LoVo (cell line): ENCODE data around the gene RAB11FIP3.

Source experiments
- DNase-seq: peaks from one replicate; pipeline ENCODE4 v3.0.0-alpha.2; 2016; ENCODE audit warnings: low spot score

The RAB11FIP3 gene

DNA sequence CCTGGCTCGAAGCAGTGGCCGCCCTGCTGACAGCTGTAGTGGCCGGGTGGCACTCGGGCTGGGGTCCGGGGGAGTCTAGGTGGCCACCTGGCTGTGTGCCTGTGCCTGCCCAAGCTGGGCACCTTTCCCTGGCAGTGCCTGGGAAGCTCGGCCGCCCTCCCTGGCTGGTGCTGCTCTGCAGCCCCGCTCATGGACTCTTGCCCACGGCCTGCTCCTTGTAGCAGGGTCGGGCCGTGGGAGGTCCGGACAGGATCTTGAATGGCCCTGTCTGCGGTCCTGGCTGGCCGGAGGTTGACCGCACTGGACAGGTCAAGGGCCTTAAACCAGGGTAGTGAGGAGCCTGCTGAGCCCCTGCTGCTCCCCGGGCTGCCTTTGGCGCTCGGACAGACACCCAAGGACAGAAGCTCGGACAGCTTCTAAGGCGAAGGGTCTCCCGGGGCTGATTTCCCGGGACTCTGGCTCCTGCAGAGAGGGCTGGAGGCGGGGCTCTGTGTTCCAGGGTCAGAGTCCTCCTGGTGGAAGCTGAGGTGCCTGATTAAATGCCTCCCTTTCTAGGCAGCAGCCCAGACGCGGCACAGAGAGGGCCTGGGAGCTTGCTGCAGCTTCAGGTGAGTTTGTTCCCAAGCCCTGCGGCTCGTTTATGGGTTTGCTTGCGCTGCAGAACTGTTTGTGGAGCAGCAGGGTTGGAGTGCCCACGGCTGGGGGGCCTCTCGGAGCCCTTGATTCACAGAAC, 108.1 kb downstream of the RAB11FIP3 start:
- DNase-seq: peak; percentile 30

DNA sequence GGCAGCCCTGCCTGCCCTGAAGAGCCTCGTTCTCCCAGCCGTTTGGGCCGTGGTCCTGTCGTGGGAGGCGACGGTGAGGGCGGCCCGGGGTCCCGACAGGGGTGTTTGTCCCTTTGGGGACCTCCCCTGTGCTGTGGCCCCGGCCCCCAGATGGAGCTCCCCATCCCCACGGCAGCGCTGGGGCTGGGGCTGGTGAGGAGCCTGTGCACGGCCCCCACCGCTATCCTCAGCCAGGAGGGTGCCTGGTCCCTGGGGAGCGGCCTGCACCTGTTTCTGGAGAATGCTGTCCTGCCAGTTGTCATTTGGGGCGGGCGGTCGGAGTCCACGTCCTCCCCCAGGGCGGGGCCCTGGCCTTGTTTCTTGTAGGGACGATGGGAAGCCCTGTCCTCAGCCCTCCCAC, 108.7 kb downstream of the RAB11FIP3 start:
- DNase-seq: peak; percentile 34

DNA sequence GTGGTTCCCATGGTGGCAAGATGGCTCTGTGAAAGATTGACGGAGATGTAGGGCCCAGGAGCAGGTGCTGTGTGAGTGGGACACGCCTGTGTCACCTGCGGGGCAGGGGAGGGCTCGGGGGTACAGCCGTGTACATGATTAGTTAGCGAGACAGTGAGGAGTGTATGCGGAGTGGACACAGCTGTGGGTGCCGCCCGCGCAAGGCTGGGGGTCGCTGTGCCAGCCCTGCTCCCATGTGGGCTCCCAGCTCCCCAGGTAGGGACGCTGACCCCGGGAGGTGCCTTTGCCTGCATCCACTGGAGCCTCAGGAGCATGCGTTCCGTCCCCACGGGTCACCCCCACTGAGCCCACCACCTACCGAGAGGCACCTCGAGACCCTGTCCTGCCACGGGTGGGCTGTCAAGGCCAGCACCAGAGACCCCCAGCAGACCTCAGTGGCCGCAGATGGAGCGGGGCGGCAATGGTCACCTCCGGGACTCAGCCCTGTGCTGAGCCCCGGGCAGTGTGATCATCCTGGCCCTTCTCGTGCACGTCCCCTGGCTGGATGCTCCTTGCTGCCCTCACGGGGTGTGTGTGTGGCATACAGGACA, 109.5 kb downstream of the RAB11FIP3 start:
- DNase-seq: no peak

- peak; percentile 94 for DNase-seq
Measured at GRCh38 chr16:535446-536405, 110.3 kb downstream of the RAB11FIP3 start.

GRCh38 chr16:536746-537145, 111.3 kb downstream of the RAB11FIP3 start:
- DNase-seq: no peak

- no peak for DNase-seq
Measured at GRCh38 chr16:537415-538335, 112.2 kb downstream of the RAB11FIP3 start.

- DNase-seq: no peak
Measured at GRCh38 chr16:539901-540530, 114.6 kb downstream of the RAB11FIP3 start.

GRCh38 chr16:540645-541340, 115.3 kb downstream of the RAB11FIP3 start:
- DNase-seq: no peak

DNA sequence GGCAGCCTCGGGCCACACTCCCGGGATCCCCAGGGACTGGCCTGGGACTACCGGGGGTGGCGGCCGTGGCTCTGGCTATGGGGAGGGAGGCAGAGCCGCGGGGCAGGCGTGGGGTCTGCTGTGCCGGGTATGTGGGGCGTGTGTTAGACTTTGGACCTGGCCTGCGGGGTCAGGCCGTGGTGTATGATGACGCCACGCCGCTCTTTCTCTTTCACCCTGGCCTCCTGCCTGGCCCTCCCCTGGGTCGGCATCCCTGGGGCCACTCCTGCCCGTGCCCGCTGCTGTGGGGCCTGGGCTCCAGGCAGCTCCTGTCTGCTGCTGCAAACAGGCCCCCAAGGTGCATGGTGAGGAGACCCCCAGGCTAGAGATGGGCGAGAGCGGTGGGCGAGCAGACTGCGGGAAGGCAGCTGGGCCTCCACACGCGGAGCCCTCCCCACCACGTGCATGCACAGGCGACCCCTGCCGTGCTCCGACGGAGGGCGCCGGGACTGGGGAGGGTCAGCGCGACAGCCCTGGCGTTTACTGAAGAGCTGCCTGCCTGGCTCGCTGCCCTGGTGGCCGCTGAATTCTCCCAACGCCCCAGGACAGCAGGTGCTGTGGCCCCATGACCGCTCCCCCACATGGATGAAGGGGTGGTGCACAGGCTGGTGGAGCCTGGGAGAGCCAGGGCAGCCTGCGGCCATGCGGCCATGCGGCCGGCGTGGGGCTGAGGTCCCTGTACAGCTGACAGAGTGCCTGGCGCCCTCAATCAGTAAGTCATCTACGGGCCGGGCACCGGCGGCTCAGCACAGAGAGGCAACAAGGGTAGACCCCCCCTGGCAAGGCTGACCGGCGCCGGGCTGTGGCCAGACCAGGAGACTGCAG, 118.1 kb downstream of the RAB11FIP3 start:
- no peak for DNase-seq

GRCh38 chr16:544517-544916, 119.1 kb downstream of the RAB11FIP3 start:
- no peak for DNase-seq

DNA sequence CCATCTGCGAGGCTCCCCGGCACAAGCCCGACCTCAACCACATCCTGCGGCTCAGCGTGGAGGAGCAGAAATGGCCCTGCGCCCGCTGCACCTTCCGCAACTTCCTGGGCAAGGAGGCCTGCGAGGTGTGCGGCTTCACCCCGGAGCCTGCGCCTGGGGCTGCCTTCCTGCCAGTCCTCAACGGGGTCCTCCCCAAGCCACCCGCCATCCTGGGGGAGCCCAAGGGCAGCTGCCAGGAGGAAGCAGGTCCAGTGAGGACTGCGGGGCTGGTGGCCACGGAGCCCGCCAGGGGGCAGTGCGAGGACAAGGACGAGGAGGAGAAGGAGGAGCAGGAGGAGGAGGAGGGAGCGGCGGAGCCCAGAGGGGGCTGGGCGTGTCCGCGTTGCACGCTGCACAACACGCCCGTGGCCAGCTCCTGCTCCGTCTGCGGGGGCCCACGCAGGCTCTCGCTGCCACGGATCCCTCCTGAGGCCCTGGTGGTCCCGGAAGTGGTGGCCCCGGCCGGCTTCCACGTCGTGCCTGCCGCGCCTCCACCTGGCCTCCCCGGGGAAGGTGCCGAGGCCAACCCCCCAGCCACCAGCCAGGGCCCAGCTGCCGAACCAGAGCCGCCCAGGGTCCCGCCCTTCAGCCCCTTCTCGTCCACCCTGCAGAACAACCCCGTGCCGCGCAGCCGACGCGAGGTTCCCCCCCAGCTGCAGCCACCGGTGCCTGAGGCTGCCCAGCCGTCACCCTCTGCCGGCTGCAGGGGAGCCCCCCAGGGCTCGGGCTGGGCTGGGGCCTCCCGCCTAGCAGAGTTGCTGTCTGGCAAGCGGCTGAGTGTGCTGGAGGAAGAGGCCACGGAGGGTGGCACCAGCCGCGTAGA, 121.7 kb downstream of the RAB11FIP3 start:
- DNase-seq: no peak

DNA sequence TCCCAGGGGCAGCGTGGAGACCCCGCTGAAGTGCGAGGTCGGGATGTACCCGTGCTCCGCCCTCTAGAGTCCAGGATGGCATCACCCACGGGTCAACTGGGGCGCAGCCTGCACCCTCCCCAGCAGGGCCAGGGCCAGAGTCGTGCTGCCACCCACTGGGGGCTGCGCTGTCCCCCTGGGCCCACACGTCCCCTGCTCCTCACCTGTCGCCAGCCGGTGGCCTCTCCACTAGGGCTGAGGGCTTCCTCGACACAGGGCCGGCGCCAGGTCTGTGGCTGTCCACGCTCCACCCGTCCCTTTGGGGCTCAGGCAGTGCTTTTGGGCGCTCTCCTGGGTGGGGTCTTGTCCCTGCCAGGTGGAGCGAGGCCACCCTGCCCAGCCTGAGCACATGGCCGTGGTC, 123.1 kb downstream of the RAB11FIP3 start:
- DNase-seq: no peak

GRCh38 chr16:549544-550263, 124.3 kb downstream of the RAB11FIP3 start:
- DNase-seq: no peak

- DNase-seq: no peak
Measured at GRCh38 chr16:551210-551609, 125.8 kb downstream of the RAB11FIP3 start.

- DNase-seq: no peak
Measured at GRCh38 chr16:552171-552570, 126.7 kb downstream of the RAB11FIP3 start.

DNA sequence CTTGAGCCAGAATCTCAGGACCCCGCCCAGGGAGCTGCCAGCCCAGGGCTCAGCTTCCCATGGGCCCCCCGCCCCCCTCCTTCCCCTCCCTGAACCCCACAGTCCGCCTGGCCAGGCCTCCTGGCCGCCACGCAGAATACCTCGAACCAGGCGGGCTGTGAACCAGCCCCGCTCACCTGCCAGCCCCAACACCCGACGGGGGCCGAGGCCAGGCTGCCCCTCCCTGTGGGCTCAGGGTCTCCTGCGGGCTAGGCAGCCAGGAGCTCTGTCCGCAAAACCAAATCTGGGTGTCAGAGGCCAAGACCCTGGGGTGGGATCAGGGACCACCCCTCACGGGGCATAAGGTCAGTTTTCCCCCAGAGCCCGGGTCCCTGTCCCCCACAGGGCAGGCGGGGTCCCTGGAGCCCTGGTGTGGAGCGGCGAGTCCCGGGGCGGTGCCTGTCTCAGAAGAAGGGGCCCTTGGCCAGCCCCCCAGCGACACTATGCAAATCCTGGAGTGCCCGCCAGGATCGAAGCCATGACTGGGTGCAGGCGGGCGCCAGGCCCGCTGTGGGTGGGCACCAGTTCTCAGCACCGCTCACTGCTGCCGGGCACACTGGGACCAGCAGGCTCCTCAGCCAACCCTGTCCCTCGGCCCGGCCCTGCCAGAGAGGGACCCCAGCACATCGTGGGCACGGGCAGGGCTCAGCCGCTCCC, 128.3 kb downstream of the RAB11FIP3 start:
- no peak for DNase-seq

DNA sequence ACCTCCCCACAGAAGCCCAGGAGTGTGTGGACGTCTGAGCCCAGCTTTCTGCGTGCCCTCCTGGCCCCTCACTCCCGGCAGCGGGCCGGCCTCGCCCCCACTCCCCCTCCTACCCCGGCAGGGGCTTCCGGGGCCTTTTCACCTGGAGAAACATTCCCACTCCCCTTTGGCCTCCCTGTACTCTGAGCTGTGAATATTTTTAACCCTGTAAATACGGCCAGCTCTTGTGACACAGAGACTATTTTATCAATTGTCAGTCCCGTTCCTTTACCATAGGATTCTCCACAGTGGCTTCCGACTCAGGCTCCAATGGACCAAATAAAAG, 128.8 kb downstream of the RAB11FIP3 start:
- DNase-seq: no peak
